ENCODE data around the gene VWA5A.

- TF ChIP-seq CTCF (IDR thresholded peaks at IDR 0.05) (no peak), POLR2A (IDR thresholded peaks at IDR 0.05) (no peak)
Observed at GRCh38 chr11:124190298-124191139, 75.3 kb downstream of the VWA5A start.
